NK-92 treated with Interleukin-12 subunit alpha and Interleukin-12 subunit beta, amount 100 ng/mL, for 24 hours (cell line): ENCODE measurements around the gene ZNF281.
A peak's percentile ranks its signal among the peaks of the same experiment; 100 is the strongest.
"Not testable (repeated sequence)": the region's sequence is repeated elsewhere in the genome, so short reads cannot be mapped to it uniquely, and the experiment has no call there.

ENCODE experiments used
- DNase-seq: peaks from one replicate; lab custom pipeline; 2025; lab: John Stamatoyannopoulos, UW

Gene ZNF281

GRCh38 chr1:200409761-200410565 lies at the start of gene ZNF281:
ZNF281 (minus strand) TSS chr1:200410036; CDS start chr1:200409705, 331 bp downstream.
- peak; percentile 96 for DNase-seq

GRCh38 chr1:200458780-200459179 lies 48.9 kb upstream of the ZNF281 start:
- no peak for DNase-seq

- DNase-seq, result no peak
Measured at GRCh38 chr1:200457810-200458209, 48.0 kb upstream of the ZNF281 start.

- DNase-seq, result no peak
Measured at GRCh38 chr1:200454425-200454824, 44.6 kb upstream of the ZNF281 start.

- DNase-seq, result no peak
Measured at GRCh38 chr1:200453553-200453905, 43.7 kb upstream of the ZNF281 start.

GRCh38 chr1:200452850-200453552 lies 43.2 kb upstream of the ZNF281 start:
- DNase-seq, result no peak

- DNase-seq, result no peak
Measured at GRCh38 chr1:200448034-200448762, 38.4 kb upstream of the ZNF281 start.

GRCh38 chr1:200445213-200445612 lies 35.4 kb upstream of the ZNF281 start:
- DNase-seq, result no peak

- DNase-seq, result no peak
Measured at GRCh38 chr1:200444478-200444877, 34.6 kb upstream of the ZNF281 start.

GRCh38 chr1:200443860-200444259 lies 34.0 kb upstream of the ZNF281 start:
- no peak for DNase-seq

GRCh38 chr1:200442537-200443156 lies 32.8 kb upstream of the ZNF281 start:
- DNase-seq, result no peak

GRCh38 chr1:200442023-200442422 lies 32.2 kb upstream of the ZNF281 start:
- no peak for DNase-seq

- DNase-seq, result no peak
Measured at GRCh38 chr1:200438911-200439310, 29.1 kb upstream of the ZNF281 start.

GRCh38 chr1:200438413-200438812 lies 28.6 kb upstream of the ZNF281 start:
- not testable (repeated sequence) for DNase-seq

GRCh38 chr1:200437556-200438203 lies 27.8 kb upstream of the ZNF281 start:
- DNase-seq, result no peak

GRCh38 chr1:200437088-200437487 lies 27.3 kb upstream of the ZNF281 start:
- DNase-seq, result no peak

GRCh38 chr1:200436436-200436835 lies 26.6 kb upstream of the ZNF281 start:
- no peak for DNase-seq

- DNase-seq, result no peak
Measured at GRCh38 chr1:200435200-200435780, 25.5 kb upstream of the ZNF281 start.

GRCh38 chr1:200433586-200433985 lies 23.8 kb upstream of the ZNF281 start:
- no peak for DNase-seq

GRCh38 chr1:200432586-200432985 lies 22.8 kb upstream of the ZNF281 start:
- no peak for DNase-seq

- no peak for DNase-seq
Measured at GRCh38 chr1:200429221-200429751, 19.4 kb upstream of the ZNF281 start.
